ENCODE results near the gene BRI3.
"Not testable (repeated sequence)": the region's sequence is repeated elsewhere in the genome, so short reads cannot be mapped to it uniquely, and the experiment has no call there.

BRI3 gene

GRCh38 chr7:98303906-98304305 lies 22.4 kb downstream of the BRI3 start:
- in situ Hi-C loops (cut with MboI; ENCODE audit: low sequenced_read_pairs), result no loop called here

GRCh38 chr7:98305951-98306535 lies 24.6 kb downstream of the BRI3 start:
- in situ Hi-C loops (cut with MboI; ENCODE audit: low sequenced_read_pairs), result no loop called here

GRCh38 chr7:98307971-98308466 lies 26.5 kb downstream of the BRI3 start:
- in situ Hi-C loops (cut with MboI; ENCODE audit: low sequenced_read_pairs), result no loop called here

GRCh38 chr7:98309566-98309965 lies 28.1 kb downstream of the BRI3 start:
- in situ Hi-C loops (cut with MboI; ENCODE audit: low sequenced_read_pairs), result no loop called here

- in situ Hi-C loops (cut with MboI; ENCODE audit: low sequenced_read_pairs), result no loop called here
Observed at GRCh38 chr7:98312201-98312600, 30.7 kb downstream of the BRI3 start.

- in situ Hi-C loops (cut with MboI; ENCODE audit: low sequenced_read_pairs), result no loop called here
Observed at GRCh38 chr7:98314469-98314868, 33.0 kb downstream of the BRI3 start.

- in situ Hi-C loops (cut with MboI; ENCODE audit: low sequenced_read_pairs), result no loop called here
Observed at GRCh38 chr7:98315318-98315993, 34.0 kb downstream of the BRI3 start.

- in situ Hi-C loops (cut with MboI; ENCODE audit: low sequenced_read_pairs), result not testable (repeated sequence)
Observed at GRCh38 chr7:98315994-98316527, 34.6 kb downstream of the BRI3 start.

- in situ Hi-C loops (cut with MboI; ENCODE audit: low sequenced_read_pairs), result no loop called here
Observed at GRCh38 chr7:98317366-98318040, 36.0 kb downstream of the BRI3 start.

GRCh38 chr7:98319176-98319575 lies 37.7 kb downstream of the BRI3 start:
- in situ Hi-C loops (cut with MboI; ENCODE audit: low sequenced_read_pairs), result no loop called here

GRCh38 chr7:98321301-98321700 lies 39.8 kb downstream of the BRI3 start:
- in situ Hi-C loops (cut with MboI; ENCODE audit: low sequenced_read_pairs), result no loop called here

- in situ Hi-C loops (cut with MboI; ENCODE audit: low sequenced_read_pairs), result no loop called here
Observed at GRCh38 chr7:98322331-98323270, 41.1 kb downstream of the BRI3 start.

GRCh38 chr7:98323597-98324322 lies 42.3 kb downstream of the BRI3 start:
- in situ Hi-C loops (cut with MboI; ENCODE audit: low sequenced_read_pairs), result no loop called here

- in situ Hi-C loops (cut with MboI; ENCODE audit: low sequenced_read_pairs), result no loop called here
Observed at GRCh38 chr7:98324782-98325181, 43.3 kb downstream of the BRI3 start.

GRCh38 chr7:98329100-98329790 lies 47.8 kb downstream of the BRI3 start:
- in situ Hi-C loops (cut with MboI; ENCODE audit: low sequenced_read_pairs), result no loop called here

GRCh38 chr7:98329791-98330373 lies 48.4 kb downstream of the BRI3 start:
- in situ Hi-C loops (cut with MboI; ENCODE audit: low sequenced_read_pairs), result no loop called here

GRCh38 chr7:98330926-98331529 lies 49.5 kb downstream of the BRI3 start:
- in situ Hi-C loops (cut with MboI; ENCODE audit: low sequenced_read_pairs), result no loop called here

GRCh38 chr7:98334081-98334480 lies 52.6 kb downstream of the BRI3 start:
- in situ Hi-C loops (cut with MboI; ENCODE audit: low sequenced_read_pairs), result no loop called here

Measured in hTERT RPE-1 (cell line).